NB4 (cell line): ENCODE measurements around the gene SFN.

ENCODE experiments used
- DNase-seq: peaks from one replicate; pipeline ENCODE4 v3.0.0; 2010; ENCODE audit warnings: low read depth
- H3K4me3 ChIP-seq: one replicate; pipeline ENCODE4 v1.5.1; 2011; ENCODE audit warnings: mild to moderate bottlenecking, low read depth, low read length, moderate library complexity
- MYC ChIP-seq: IDR thresholded peaks from 2 replicates; pipeline ENCODE4 v1.6.1; 2011; ENCODE audit warnings: low read depth, low read length
- POLR2A ChIP-seq: IDR thresholded peaks from 2 replicates; pipeline ENCODE4 v1.6.1; 2011; ENCODE audit warnings: mild to moderate bottlenecking; ENCODE audit not compliant: insufficient read length; ENCODE audit errors: extremely low read depth
- TF ChIP-seq, protein P1 (sequence below): IDR thresholded peaks from one replicate; pipeline ENCODE4 v1.5.1; 2012; ENCODE audit warnings: low read depth, low read length
- TF ChIP-seq, protein P2 (sequence below): IDR thresholded peaks from 2 replicates; pipeline ENCODE4 v1.6.1; 2011; ENCODE audit warnings: low read depth, low read length

SFN gene

DNA sequence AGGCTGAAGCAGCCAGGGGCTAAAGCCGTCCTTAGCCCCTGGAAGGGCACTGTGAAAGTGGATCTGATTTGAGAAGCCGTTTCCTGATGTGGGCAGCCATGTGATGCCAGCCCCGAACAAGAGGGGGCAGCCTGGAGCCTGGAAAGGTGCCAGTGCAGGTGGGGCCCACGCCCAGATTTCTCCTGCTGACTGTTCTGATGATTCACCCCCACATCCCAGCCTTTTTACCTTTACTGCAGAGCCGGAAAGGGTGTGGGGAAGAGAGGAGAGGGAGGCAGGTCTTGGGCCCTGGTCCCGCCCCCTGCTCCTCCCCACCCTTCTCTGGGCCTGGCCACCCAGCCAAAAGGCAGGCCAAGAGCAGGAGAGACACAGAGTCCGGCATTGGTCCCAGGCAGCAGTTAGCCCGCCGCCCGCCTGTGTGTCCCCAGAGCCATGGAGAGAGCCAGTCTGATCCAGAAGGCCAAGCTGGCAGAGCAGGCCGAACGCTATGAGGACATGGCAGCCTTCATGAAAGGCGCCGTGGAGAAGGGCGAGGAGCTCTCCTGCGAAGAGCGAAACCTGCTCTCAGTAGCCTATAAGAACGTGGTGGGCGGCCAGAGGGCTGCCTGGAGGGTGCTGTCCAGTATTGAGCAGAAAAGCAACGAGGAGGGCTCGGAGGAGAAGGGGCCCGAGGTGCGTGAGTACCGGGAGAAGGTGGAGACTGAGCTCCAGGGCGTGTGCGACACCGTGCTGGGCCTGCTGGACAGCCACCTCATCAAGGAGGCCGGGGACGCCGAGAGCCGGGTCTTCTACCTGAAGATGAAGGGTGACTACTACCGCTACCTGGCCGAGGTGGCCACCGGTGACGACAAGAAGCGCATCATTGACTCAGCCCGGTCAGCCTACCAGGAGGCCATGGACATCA, at the start of gene SFN:
SFN (plus strand) TSS at position 369 of the 904 bp plus-strand sequence; CDS start at position 433, 64 bp downstream.
- TF ChIP-seq, protein P1, sequence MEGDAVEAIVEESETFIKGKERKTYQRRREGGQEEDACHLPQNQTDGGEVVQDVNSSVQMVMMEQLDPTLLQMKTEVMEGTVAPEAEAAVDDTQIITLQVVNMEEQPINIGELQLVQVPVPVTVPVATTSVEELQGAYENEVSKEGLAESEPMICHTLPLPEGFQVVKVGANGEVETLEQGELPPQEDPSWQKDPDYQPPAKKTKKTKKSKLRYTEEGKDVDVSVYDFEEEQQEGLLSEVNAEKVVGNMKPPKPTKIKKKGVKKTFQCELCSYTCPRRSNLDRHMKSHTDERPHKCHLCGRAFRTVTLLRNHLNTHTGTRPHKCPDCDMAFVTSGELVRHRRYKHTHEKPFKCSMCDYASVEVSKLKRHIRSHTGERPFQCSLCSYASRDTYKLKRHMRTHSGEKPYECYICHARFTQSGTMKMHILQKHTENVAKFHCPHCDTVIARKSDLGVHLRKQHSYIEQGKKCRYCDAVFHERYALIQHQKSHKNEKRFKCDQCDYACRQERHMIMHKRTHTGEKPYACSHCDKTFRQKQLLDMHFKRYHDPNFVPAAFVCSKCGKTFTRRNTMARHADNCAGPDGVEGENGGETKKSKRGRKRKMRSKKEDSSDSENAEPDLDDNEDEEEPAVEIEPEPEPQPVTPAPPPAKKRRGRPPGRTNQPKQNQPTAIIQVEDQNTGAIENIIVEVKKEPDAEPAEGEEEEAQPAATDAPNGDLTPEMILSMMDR: peak; percentile 51
- TF ChIP-seq MYC (no peak), POLR2A (no peak)
- TF ChIP-seq, protein P2, sequence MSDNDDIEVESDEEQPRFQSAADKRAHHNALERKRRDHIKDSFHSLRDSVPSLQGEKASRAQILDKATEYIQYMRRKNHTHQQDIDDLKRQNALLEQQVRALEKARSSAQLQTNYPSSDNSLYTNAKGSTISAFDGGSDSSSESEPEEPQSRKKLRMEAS: peak; percentile 9; the same call in 1 of the 2 replicates
- DNase-seq: peak; percentile 36
- H3K4me3 ChIP-seq: no peak within 1 kb of the TSS

DNA sequence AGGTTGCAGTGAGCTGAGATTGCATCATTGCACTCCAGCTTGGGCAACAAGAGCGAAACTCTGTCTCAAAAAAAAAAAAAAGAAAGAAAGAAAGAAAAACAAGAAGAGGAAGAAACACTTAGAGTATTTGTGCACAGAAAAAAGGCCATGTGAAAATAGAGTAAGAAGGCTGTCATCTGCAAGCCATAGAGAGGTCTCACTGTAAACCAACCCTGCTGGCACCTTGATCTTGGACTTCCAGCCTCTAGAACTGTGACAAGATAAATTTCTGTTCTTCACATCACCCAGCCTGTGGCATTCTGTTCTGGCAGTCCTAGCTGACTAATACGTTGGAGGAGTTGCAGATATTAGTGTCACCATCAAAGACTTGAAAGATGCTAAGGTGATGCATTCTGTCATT, 48.6 kb upstream of the SFN start:
- DNase-seq: no peak
- no peak for TF ChIP-seq MYC
- TF ChIP-seq POLR2A: no peak
- TF ChIP-seq, protein P2: no peak
- TF ChIP-seq, protein P1: no peak
- H3K4me3 ChIP-seq: no peak overlapping the region

DNA sequence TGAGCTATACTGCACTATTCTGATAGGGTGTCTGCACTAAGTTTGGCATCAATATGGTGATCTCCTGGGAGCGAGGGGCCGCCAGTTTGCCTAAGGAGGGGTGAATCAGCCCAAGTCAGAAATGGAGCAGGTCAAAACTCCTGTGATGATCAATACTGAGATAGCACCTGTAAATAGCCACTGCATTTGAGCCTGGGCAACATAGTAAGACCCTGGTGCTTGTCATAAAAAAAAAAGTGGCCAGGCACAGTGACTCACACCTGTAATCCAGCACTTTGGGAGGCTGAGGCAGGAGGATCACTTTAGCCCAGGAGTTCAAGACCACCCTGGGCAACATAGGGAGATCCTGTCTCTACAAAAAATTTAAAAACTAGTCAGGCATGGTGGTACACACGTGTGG, 48.1 kb upstream of the SFN start:
- DNase-seq: no peak
- TF ChIP-seq MYC (no peak), POLR2A (no peak)
- TF ChIP-seq, protein P1: no peak
- TF ChIP-seq, protein P2: no peak
- no peak overlapping the region for H3K4me3 ChIP-seq

DNA sequence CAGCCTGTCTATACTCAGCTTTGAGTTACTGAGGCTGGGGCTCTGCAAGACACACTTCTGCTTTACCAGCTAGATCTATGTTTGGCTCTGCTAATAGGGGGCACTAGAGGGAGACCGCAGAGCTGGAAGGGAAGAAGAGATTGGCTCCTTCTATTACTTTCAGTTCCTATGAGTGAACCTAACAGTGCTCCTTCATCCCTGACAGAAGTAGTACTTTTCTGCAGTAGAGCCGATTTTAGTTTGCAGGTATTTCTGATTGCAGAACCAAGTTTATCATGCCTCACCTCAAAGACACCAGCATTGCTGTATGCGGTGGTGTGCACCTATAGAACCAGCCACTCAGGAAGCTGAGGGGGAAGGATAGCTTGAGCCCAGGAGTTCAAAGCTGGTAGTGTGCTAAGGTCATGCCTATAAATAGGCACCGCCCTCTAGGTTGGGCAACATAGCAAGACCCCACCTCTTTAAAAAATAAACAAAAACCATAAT, 42.1 kb upstream of the SFN start:
- peak; percentile 79 for DNase-seq
- TF ChIP-seq, protein P1: peak; percentile 56
- TF ChIP-seq, protein P2: no peak
- H3K4me3 ChIP-seq: peak overlapping the region; percentile 3

DNA sequence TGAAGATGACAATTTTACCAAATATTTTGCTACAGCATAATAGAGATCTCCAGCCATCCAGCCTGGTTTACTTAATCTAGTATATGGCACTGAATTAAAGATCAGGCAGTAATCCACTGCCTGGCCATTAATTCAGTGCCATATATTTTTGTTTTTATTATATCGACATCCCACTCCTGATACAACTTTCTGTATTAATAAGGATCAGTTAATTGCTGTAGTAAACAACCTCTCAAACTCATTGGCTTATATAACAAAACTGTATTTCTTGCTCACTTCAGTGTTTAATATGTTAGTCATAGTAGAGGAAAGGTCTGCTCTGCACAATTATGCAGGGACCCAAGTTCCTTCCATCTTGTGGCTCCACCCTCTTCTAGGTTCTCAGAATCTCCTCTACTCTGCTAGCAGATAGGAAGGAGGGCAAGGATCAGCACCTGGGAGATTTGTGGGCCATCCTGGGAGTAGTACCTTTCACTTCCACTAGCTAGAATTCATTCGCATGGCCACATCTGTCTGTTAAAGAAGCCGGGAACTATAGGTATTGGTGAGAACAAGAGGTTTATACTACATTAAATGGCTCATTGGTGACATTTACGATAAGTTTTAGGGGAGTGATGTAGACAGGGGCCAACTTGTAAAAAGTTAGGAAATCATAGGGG, 40.1 kb upstream of the SFN start:
- TF ChIP-seq, protein P2: no peak
- TF ChIP-seq, protein P1: no peak
- TF ChIP-seq MYC (no peak), POLR2A (no peak)
- no peak for DNase-seq

More for the DNA sequence above, 40.1 kb upstream of the SFN start:
- H3K4me3 ChIP-seq: no peak overlapping the region
